ENCODE measurements around the gene NR1H3. TPM values are rescaled to one million over a fixed set of nuclear protein-coding genes. Genes with fewer than 3 reads are reported as not detected.
"Not testable (repeated sequence)": the region's sequence is repeated elsewhere in the genome, so short reads cannot be mapped to it uniquely, and the experiment has no call there.

The NR1H3 gene
- polyA plus RNA-seq, 1 of the 3 experiments (the other 2 are of a cell fraction): 7.3 TPM

GRCh38 chr11:47314992-47315391 is 57.2 kb downstream of the NR1H3 start:
- no peaks in the 10 kb centered on the region for H3K4me1 ChIP-seq (ENCODE audit: control insufficient read depth in 1 of 2, insufficient read depth in 2 of 2, low read depth in 1 of 2, low read length in 1 of 2)
- no peak for TF ChIP-seq RCOR1 (IDR thresholded peaks at IDR 0.05; ENCODE audit: low read length)
- no peak for TF ChIP-seq REST (IDR thresholded peaks at IDR 0.05; ENCODE audit: low read depth, low read length)
- TF ChIP-seq RXRA (IDR thresholded peaks at IDR 0.05; ENCODE audit: borderline replicate concordance, low read depth): no peak
- no peak for TF ChIP-seq IRF3 (IDR thresholded peaks at IDR 0.05; ENCODE audit: low read depth, low read length)
- TF ChIP-seq FOXJ3 (CRISPR knock-in tag; IDR thresholded peaks at IDR 0.05): no peak
- TF ChIP-seq USF2 (IDR thresholded peaks at IDR 0.05; ENCODE audit: borderline replicate concordance, low read depth, low read length): no peak
- TF ChIP-seq CTCF (IDR thresholded peaks at IDR 0.05): no peak
- H3K79me2 ChIP-seq (ENCODE audit: insufficient read depth): no peaks in the 10 kb centered on the region
- no peaks in the 10 kb centered on the region for H3K9me3 ChIP-seq
- 76% methylated on average over 4 of the region's 5 CpGs for WGBS (ENCODE audit: low lambda C conversion rate)
- H4K20me1 ChIP-seq (ENCODE audit: insufficient read depth): no peaks in the 10 kb centered on the region
- H3K4me2 ChIP-seq: no peak overlapping the region
- no peak overlapping the region for H3K4me3 ChIP-seq (ENCODE audit: low read depth in 2 of 2, low read length in 1 of 2)
- DNase-seq: peak; percentile 18
- H3F3A ChIP-seq (replicated peaks; ENCODE audit: insufficient read depth): no peaks in the 10 kb centered on the region
- H3K36me3 ChIP-seq (replicated peaks in 1 of 2; ENCODE audit: control insufficient read depth in 1 of 2, insufficient read depth in 2 of 2, low read length in 1 of 2): peaks cover 31 to 42% of the 10 kb centered on the region in 2 experiments
- no peak overlapping the region for H3K27ac ChIP-seq (ENCODE audit: low read depth in 2 of 2, low read length in 1 of 2)
- H3K9ac ChIP-seq: no peak overlapping the region
- CTCF ChIA-PET: interaction anchor here (1.5 to 1.8 kb wide), 2 partner anchors 19 to 40 kb away, joined by 3 to 5 read pairs; no protein-coding TSS in a partner anchor
- no peaks in the 10 kb centered on the region for H3K27me3 ChIP-seq (ENCODE audit: insufficient read depth)
- no peaks in the 10 kb centered on the region for H3K9me2 ChIP-seq
- H2AFZ ChIP-seq (ENCODE audit: low read depth): no peak overlapping the region
- POLR2A ChIA-PET: no interaction called here

- H3K4me1 ChIP-seq (ENCODE audit: control insufficient read depth in 1 of 2, insufficient read depth in 2 of 2, low read depth in 1 of 2, low read length in 1 of 2); H3K4me3 ChIP-seq (ENCODE audit: low read depth in 2 of 2, low read length in 1 of 2); H2AFZ ChIP-seq (ENCODE audit: low read depth); H3K9me3 ChIP-seq; H3F3A ChIP-seq (replicated peaks; ENCODE audit: insufficient read depth); H3K9ac ChIP-seq; H4K20me1 ChIP-seq (ENCODE audit: insufficient read depth); H3K9me2 ChIP-seq; H3K27me3 ChIP-seq (ENCODE audit: insufficient read depth); H3K79me2 ChIP-seq (ENCODE audit: insufficient read depth); H3K4me2 ChIP-seq; H3K27ac ChIP-seq (ENCODE audit: low read depth in 2 of 2, low read length in 1 of 2); DNase-seq; POLR2A ChIA-PET: not testable (repeated sequence)
- peaks cover 28 to 33% of the 10 kb centered on the region in 2 experiments for H3K36me3 ChIP-seq (replicated peaks in 1 of 2; ENCODE audit: control insufficient read depth in 1 of 2, insufficient read depth in 2 of 2, low read length in 1 of 2)
- 99% methylated on average over 8 of the region's 8 CpGs for WGBS (ENCODE audit: low lambda C conversion rate)
- CTCF ChIA-PET: interaction anchor here (0.7 to 1.0 kb wide), 3 partner anchors 20 to 112 kb away, joined by 3 to 4 read pairs (median 3); no protein-coding TSS in a partner anchor
Observed at GRCh38 chr11:47316501-47316900, 58.7 kb downstream of the NR1H3 start.

All from SK-N-SH (cell line).